ENCODE data around the gene CENPF.

The CENPF gene

GRCh38 chr1:214702556-214702955 lies 99.6 kb downstream of the CENPF start:
- Histone ChIP-seq H3K9me3 (ENCODE audit: control insufficient read depth, insufficient read depth, low read length) (no peaks in the 10 kb centered on the region), H3K27ac (ENCODE audit: low read length) (no peak overlapping the region), H3K4me1 (ENCODE audit: control insufficient read depth, insufficient read depth, low read length) (no peaks in the 10 kb centered on the region), H3K36me3 (ENCODE audit: control insufficient read depth, insufficient read depth, low read length) (no peaks in the 10 kb centered on the region), H3K27me3 (ENCODE audit: control insufficient read depth, insufficient read depth, low read length) (no peaks in the 10 kb centered on the region), H3K4me3 (ENCODE audit: low read length) (no peak overlapping the region)
- no CpG with 5 or more reads among the region's 1 CpG for WGBS (ENCODE audit: insufficient coverage, insufficient read length)
- no peak for DNase-seq (ENCODE audit: low read depth, low spot score)

- no peaks in the 10 kb centered on the region for H3K4me1 ChIP-seq (ENCODE audit: control insufficient read depth, insufficient read depth, low read length)
- no peaks in the 10 kb centered on the region for H3K36me3 ChIP-seq (ENCODE audit: control insufficient read depth, insufficient read depth, low read length)
- no peak for DNase-seq (ENCODE audit: low read depth, low spot score)
- H3K9me3 ChIP-seq (ENCODE audit: control insufficient read depth, insufficient read depth, low read length) = no peaks in the 10 kb centered on the region
- WGBS (ENCODE audit: insufficient coverage, insufficient read length) = no CpG with 5 or more reads among the region's 11 CpGs
- H3K27ac ChIP-seq (ENCODE audit: low read length) = no peak overlapping the region
- H3K4me3 ChIP-seq (ENCODE audit: low read length) = no peak overlapping the region
- no peaks in the 10 kb centered on the region for H3K27me3 ChIP-seq (ENCODE audit: control insufficient read depth, insufficient read depth, low read length)
Observed at GRCh38 chr1:214707306-214708087, 104.5 kb downstream of the CENPF start.

- no peak for DNase-seq (ENCODE audit: low read depth, low spot score)
- Histone ChIP-seq H3K27ac (ENCODE audit: low read length) (no peak overlapping the region), H3K36me3 (ENCODE audit: control insufficient read depth, insufficient read depth, low read length) (no peaks in the 10 kb centered on the region), H3K27me3 (ENCODE audit: control insufficient read depth, insufficient read depth, low read length) (no peaks in the 10 kb centered on the region), H3K4me3 (ENCODE audit: low read length) (no peak overlapping the region), H3K4me1 (ENCODE audit: control insufficient read depth, insufficient read depth, low read length) (no peaks in the 10 kb centered on the region), H3K9me3 (ENCODE audit: control insufficient read depth, insufficient read depth, low read length) (no peaks in the 10 kb centered on the region)
- WGBS (ENCODE audit: insufficient coverage, insufficient read length) = no CpG with 5 or more reads among the region's 1 CpG
Observed at GRCh38 chr1:214708321-214708955, 105.4 kb downstream of the CENPF start.

- Histone ChIP-seq H3K36me3 (ENCODE audit: control insufficient read depth, insufficient read depth, low read length) (no peaks in the 10 kb centered on the region), H3K27ac (ENCODE audit: low read length) (no peak overlapping the region), H3K9me3 (ENCODE audit: control insufficient read depth, insufficient read depth, low read length) (no peaks in the 10 kb centered on the region), H3K4me1 (ENCODE audit: control insufficient read depth, insufficient read depth, low read length) (no peaks in the 10 kb centered on the region), H3K27me3 (ENCODE audit: control insufficient read depth, insufficient read depth, low read length) (no peaks in the 10 kb centered on the region), H3K4me3 (ENCODE audit: low read length) (no peak overlapping the region)
- DNase-seq (ENCODE audit: low read depth, low spot score) = no peak
- no CpG with 5 or more reads among the region's 5 CpGs for WGBS (ENCODE audit: insufficient coverage, insufficient read length)
Observed at GRCh38 chr1:214709241-214709640, 106.2 kb downstream of the CENPF start.

- Histone ChIP-seq H3K4me1 (ENCODE audit: control insufficient read depth, insufficient read depth, low read length) (no peaks in the 10 kb centered on the region), H3K4me3 (ENCODE audit: low read length) (no peak overlapping the region), H3K27ac (ENCODE audit: low read length) (no peak overlapping the region), H3K36me3 (ENCODE audit: control insufficient read depth, insufficient read depth, low read length) (no peaks in the 10 kb centered on the region), H3K9me3 (ENCODE audit: control insufficient read depth, insufficient read depth, low read length) (no peaks in the 10 kb centered on the region), H3K27me3 (ENCODE audit: control insufficient read depth, insufficient read depth, low read length) (no peaks in the 10 kb centered on the region)
- WGBS (ENCODE audit: insufficient coverage, insufficient read length) = no CpG with 5 or more reads among the region's 2 CpGs
- no peak for DNase-seq (ENCODE audit: low read depth, low spot score)
Observed at GRCh38 chr1:214712737-214713136, 109.7 kb downstream of the CENPF start.
